Activated CD8-positive, alpha-beta memory T cell treated with anti-CD3 and anti-CD28 coated beads, Interleukin-2, amount 50 U/mL, for 24 hours (primary cell): ENCODE data around the gene HOXB5.

ENCODE experiments used
- DNase-seq: peaks from one replicate; pipeline ENCODE4 v3.0.0-alpha.2; 2020; ENCODE audit errors: extremely low read depth

The HOXB5 gene

DNA sequence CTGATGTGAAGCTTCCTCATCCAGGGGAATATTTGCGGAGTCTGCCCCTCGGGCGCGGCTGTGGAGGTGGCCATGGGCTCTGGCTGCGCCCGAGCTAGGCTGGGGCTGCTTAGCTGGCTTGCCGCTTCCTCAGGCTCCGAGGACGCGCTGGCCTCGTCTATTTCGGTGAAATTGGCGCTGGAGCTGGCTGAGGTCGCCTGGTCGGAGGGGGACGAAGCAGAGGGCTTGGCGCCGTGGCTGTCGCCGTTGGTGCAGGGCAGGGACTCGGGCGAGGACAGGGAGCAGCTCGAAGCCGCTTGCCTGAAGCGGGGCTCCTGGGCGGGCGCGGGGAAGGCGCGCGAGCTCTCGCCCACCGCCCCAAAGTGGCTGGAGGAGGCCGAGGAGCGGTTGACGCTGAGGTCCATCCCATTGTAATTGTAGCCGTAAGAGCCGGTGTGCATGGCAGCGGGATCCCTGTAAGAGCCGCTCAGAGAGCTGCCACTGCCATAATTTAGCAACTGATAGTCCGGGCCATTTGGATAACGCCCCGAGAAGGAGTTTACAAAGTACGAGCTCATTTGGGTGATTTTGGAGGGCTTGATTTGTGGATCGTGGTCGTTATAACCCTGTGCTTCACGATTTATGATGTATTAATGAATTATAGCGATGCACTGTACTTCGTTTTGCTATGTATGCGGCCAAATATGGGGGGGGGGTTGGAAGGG lies at the start of gene HOXB5:
TSS of gene HOXB5 (minus strand) at position 654 of the 704 bp plus-strand sequence. CDS start at position 557, 97 bp downstream.
- DNase-seq = no peak

DNA sequence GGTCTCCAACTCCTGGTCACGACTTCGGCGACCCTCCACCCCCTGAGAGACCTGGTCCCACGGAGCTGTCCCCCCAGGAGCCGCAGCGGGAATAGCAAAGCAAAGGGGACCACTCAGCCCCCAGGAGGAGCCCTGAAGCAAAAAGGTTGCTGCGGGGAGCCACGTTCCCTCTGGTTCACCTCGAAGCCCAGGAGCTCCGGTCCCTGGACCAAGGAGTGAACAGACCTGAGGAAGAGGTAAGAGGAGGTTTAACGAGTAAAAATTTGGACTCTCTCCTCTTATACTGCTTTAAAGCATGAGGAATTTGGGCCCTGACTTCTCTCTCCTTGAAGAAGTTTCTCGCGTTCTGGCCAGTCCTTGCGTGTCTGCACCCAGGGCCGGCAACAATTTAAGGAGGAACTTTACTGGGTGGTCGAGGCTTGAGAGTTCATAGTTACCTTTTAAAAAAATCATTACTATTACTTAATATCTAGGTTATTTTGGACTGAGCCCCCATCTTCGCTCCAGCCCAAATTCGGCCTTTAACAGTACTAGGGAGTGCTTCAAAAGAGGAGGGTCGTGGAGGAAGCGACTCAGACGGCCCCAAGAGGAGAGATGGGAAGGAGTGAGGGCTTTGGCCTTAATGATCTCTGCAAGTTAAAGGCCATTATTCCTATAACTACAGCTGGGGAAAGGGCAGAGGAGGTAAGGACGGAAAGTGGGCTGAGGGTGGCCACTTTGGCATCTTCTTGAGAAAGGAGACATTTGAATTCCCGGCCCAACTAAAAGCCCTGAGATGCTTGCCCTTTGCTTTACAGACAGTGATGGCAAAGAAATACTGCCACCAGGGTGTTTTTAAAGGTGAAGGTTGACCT lies 49.5 kb upstream of the HOXB5 start:
- DNase-seq = no peak

DNA sequence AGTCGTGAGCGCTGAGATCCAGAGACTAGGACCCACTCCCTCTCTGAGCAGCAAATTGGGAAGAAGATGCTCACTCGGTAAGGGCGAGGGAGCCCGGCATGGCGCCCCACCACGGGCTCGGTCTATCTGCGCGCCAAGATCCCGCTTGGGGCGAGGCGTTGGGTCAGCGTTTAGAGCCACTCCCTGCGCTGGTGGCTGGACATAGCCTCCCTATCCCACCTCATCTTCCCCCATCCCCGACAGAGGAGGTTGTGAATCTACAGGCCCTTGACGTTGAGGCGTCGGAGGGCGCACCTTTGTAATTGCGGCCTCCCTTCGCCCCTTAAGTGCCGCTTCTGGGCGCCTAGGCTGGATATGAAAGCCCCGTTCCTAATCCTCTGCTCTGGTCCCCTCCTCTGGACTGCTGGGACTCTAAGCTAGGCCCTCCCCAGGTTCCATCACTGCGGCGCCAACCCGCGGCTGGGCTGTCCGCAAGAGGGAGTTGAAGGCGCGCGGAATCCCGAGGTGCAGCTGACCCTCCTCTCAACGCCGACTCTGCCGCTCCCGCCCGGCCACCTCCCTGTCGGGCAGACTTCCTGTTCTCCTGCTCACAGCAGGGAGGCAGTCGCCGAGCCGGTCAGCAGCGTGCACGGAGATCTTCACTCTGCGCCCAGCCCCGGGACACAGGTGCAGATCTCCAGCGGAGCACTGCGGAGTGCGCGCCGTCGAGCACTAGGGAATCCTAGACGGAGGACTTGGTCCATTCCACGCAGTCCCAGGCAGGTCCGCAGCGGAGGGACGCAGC lies 48.7 kb upstream of the HOXB5 start:
- no peak for DNase-seq

DNA sequence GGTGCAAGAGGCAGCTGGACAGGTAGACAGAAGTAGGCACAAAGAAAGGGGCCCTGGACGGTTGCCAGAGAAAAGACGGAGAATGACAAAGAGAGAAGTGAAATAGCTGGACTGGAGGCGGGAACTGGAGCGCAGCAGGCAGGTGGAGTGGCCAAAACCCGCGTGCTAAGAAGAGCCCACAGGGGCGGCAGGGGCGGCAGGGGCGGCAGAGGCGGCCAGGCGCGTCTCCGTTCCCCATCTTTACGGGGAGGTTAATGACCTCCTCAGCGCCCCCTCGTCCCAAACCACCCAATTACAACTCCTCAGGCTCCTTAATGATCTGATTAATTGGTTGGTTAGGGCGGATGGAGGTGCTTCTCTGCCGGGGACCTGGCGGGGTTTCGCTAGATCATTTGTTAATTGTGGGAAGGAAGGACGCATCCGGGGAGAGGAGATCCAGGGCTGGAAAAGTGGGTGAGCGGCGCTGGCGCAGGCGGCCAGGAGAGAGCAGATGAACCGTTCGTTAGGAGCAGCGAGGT lies 48.0 kb upstream of the HOXB5 start:
- DNase-seq = no peak

DNA sequence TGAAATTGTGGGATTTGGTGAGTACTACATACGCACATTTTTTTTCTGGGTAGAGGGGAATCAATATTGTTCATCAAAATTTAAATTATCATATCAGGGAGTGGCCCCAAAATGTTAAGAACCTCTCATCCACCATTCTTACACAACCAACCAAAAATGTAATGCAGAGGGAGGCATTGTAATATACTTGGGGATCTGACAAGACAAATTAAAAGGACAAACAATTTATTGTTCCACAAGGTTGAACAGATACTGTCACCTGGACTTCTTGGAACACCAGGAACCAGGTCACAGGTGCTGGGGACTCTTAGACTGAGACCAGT lies 47.2 kb upstream of the HOXB5 start:
- no peak for DNase-seq

DNA sequence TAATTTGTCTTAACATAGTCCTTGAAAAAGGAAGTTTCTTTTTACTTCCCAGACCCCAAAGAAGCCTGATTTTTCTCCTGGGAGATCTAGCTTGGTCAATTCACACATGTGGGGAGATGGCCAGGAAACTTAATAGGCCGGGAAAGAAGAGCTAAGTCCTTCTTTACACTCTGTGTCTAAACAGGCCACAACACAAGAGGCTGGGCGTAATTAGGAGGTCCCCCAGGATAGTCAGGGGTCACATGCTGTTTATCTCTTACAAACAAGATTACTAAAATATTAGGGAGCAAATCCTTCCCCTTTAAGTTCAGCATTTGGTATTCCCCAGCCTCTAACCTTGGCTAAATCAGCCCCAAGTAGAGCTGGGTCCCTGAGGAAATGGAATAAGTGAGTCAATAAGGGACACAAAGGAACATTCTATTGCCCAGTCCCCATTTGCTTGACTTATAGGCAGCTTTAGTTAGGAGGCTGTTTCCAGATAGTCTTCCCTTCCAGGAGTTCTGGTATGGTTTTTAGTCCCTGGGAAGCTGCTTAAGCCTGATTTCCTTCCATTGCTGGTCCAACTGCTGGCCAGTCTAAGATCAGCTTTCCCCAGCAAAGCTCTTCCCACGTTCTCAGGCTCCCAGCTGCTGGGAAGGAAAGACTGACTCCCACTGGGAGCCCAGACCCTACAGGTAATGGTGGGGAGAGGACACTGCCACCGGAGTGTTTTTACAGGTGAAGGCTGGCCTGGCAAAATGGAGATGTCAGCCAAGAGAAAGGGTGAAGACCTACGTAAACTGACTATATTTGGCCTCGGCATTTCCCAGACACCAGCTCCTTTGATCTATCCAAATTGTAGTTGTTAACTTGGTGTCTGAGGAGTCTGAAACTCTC lies 46.6 kb upstream of the HOXB5 start:
- DNase-seq = no peak

DNA sequence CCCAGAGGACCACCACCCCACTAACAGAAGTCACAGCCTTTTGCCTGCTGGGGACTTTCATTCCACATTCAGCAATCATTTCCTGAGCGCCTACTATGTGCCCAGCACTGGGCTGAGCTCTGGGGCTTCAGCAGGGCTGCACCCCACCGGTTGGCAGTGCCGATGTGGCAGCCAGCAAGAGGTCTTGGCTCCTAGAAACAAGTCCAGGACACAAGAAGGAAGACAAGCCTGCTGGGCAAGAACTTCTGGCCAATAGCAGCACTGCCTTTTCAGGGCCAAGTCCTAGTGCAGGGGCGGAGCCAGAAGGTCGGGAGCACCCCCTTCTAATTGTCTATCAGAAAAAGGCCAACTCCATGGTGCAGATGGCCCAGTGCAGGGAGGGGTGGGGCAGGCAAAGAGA lies 45.6 kb upstream of the HOXB5 start:
- no peak for DNase-seq

DNA sequence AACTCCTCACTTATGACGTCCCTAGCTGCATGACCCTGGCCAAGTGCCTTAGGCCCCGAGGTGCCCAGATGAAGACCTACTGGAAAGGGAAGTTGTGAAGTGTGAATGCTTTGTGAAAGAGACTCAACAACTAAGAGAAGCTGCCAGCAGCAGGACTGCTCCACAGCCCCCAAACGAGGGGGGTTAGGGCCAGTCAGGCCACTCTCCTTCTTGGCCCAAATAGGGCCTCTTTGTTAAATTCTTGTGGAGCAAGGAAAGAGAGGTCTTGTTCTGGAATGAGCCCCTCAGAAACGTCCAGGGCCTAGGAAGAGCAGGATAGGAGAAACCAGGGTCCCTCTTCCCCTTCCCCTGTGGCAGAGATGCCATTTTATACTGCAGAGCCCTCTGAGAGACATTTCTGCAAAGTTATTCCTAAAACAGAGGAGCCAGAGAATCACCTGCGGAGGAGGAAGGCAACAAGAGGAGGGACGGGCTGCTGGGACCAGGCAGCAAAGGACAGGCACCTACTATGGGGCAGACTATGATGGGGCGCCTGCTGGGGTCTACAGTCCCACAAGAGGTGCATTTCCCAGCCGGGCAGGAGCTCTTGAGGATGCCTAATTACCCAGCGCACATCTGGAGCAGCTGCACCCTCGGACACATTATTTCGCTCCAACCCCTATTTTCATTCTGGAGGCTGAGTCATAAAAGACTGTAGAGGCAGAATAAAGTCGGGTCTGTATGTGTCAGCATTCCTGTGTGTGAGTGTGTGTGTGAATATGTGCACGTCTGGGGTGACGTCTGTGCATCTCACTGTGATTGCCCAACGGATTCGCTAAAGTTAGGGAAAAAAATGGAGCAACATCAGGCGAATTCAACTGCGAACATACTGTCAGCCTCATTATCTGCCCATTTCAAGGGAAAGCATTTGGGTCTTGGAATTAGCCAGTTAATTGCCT lies 44.0 kb upstream of the HOXB5 start:
- no peak for DNase-seq

DNA sequence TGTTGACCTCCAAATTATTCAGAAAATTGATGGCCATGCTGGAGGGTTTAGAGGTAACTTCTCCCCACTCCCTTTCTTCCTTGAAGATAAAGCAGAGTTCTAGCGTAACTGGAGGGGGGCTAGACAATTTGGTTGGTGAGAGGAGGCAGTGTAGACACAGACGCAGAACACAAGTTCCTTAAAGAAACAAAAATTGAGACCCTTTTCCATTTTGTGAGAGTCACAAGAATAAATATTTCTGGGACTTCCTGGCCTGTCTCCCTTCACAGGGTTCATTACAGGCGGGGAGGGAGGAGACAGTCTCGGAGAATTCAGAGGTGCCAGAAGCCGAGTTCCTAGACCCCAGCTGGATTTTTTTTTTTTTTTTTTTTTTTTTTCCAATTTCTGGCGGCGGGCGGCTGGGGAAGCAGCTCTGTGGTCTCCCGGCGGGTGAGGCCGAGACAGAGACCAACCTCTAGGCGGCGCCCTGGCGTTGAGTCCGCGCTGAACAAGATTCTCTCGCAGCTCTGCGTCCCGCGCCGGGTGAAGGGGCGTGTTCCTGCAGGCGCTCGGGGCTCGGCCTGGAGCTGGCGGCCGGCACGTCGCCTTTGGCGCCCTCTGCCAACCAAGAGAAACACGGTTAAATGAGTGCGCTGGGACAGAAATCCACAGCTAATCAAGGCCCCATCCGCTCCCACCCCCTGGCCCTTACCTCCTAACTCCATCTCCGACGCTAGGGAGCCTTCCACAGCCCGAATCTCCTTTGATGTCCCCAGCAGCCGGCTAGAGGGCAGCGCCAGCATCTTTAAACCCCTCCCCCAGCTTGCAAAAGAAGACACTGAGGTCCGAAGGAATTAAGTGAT lies 42.8 kb upstream of the HOXB5 start:
- DNase-seq = no peak

DNA sequence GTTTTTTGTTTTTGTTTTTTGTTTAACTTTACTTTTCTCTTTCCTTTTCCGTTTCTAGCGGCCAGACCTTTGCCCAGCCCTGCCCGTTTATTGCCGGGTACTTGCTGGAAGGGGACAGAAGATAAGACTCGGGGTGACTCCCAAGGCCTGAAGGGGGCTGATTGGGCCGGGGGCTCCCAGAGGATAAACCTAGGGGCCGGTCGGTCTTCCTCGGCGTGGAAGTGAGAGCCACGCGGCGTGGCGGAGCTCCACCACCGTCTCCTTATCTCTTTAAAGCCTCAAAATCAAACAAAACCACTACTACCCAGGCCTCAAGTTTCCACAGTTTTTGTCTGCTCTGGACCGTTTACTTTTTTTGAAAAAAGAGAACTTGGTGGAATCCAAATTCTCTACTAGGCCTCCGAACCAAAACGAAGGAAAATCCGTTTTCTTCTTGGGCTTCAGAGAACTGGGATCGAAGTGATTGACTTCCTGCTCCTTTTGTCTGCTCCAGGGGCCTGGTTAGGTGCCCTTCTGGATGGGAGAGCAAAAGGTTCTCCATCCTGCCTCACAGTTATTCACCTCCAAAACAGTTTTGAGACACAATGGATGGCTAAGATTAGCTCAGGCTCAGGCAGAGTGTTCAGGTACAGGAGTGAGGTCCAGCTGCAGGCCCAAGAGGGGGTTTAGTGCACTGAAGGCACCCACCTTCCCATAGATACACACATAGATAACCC lies 41.1 kb upstream of the HOXB5 start:
- DNase-seq = no peak

DNA sequence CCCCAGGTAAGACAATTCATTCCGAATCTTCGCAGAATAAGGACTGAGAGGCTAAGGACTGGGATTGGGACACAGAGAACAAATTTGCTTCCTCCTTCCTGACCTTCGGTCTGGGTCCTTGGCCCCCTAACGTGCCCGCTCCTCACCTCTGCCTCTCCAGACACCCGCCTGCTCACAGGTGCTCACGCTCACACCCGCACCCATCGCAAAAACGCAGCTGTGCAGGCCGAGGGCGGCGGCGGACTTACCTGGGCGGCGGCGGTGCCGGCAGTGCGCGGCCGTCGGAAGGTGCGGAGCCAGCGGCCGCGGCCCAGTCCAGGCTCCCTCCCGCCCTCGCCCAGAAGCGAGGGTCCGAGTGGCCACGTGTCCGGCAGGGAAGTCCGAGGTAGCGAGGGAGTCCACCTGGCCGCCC lies 39.7 kb upstream of the HOXB5 start:
- no peak for DNase-seq

DNA sequence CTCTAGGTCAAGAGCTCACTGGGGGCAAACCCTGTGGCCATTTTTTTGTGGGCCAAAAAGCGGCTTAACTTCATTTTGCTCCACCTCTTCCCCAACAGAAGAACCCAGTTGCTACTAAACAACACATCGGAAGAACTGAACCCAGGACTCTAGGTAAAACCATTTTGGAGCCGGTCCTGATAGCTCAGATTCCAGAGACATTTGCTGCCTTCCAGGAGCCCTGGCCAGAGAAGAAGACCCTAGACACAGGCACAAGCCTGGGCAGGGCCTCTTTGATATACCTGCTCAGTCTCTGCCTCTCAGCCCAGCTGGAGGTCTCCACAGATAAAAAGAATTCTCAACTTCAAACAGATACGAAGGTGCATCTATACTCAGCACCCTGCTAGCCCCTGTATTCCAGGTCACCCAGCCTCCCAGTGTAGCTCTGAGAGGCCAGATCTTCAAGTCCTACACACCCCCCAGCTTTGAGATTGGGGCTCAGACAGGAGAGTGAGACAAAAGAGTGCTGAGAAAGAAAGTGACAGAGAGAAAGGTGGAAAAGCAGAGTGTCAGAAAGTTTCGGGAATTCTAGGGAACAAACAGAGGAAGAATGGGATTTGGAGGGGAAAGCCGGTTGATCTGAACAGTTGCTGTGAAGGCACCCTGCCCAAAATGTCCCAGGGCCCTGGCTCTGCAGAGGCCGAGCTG lies 39.1 kb upstream of the HOXB5 start:
- DNase-seq = no peak

DNA sequence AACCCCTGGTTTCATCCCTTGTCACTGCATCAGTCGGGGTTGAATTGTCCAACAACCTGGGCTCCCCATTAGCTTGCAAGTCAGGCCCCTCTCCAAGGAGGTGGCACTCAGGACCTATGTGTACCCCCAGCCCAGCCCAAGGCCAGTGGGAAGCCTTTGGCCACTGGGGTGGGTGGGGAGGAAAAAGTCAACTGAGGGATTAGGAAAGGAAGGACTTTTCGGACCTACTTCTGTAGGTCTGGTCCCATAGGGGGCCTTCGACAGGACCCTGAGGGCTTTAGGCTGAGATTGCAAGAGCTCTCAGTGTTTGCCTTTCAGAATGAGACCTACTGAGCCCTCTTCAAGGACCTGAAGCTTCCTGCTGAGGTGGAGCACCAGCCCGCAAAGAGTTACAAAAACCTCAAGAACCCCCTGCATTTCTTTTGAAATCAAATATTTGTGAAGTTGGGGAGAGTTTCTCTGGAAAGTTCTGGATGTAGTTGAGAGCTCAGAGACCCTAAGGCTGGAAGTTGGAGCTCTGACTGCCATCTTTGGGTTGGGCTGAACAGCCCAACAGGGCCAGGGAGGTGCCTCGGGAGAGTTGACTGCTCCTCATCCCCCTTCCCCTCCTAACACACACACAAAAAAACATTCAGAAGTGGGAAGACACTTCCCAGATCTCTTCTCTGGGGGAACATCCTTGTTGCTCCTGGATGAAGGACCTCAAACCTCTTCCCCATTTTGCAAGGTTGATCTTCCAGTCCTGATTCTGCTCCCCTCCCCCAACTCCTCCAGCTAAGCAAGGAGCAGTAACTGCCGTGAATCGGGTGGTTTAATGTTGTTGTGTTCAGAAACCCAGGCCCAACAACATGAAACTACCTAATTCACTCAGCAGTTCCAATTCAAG lies 38.4 kb upstream of the HOXB5 start:
- no peak for DNase-seq

DNA sequence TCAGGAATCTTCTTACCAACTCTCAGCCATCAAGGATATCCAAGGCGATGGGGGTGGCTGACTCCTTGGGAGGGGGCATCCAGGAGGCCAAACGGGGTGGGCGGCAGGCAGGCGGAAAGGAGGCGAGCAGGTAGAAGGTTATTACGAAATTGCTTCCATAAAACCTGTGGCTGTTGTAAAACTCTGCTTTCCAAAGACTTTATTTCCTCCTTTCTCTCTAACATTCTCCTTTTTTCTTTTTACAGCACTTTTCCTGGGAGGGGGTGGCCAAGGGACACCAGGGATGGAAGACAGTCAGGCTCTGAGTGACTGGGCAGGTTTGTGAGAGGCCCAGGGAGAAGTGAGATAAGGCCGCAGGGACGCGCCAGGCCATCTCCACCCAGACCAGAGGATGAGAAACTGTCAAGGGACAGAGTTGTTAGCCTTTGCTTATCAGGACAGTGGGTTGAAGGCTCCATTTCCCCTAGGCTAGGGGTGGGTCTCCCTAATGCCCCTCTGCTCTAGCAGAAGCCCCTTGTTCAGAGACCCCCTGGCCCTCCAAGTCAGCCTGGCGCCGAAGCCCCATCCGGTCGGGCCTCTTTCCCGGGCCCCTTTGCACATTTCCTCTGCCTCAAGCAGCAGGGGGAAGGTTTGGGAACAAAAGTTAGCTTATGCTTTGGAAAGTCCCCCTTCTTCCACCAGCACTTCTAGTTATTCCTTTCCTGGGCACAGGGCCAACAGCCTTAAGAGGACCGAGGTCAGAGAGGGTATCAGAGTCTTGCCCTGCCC lies 37.5 kb upstream of the HOXB5 start:
- DNase-seq = no peak

DNA sequence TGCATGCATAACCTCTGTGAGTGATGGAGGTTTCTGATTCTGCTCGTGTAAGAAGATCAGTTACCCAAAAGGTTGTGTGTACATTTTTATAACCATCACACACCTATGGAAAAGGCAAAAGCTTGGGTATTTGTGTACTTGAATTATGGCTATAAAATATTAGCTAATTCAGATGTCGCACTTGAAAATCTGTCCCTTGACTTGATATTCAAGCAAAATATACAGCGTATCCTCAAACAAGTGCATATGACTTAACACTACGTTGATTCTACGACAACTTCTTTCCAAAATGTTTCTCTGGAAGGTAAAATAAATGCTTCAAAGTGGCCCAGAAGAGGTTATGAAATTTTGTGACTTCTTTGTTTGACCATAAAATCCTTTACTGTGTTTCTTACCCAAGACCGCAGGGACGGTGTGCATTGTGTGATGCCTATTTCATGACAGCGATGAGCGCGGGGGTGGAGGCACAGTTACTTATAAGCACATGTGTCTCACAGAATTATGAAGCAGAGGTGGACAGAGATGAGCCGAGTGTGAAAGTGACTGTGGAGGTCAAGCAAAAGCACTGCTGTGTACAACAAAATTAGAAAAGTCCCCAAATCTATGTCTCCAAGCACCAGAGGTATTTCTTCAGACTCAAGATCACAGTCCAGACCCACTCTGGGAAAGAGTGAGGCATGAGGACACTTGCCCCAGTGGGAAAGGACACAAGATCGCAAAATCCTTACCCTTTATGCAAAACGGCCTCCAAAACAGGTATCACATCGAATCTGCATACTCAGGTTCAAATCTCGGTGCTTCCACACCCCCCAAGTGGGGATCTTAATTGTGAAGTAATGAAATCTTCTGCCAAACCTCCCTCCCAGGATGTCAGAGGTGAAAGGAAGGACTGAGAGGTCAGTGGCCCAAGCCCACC lies 36.7 kb upstream of the HOXB5 start:
- no peak for DNase-seq
